HT-29 (cell line): ENCODE results near the gene CERKL. TPM values are rescaled to one million over a fixed set of nuclear protein-coding genes. Genes with fewer than 3 reads are reported as not detected.
A peak's percentile ranks its signal among the peaks of the same experiment; 100 is the strongest.

Source experiments
- DNase-seq: peaks from one replicate; pipeline ENCODE4 v3.0.0-alpha.2; 2015; ENCODE audit warnings: low spot score
- total RNA-seq: library from RNA; depleted of rRNA; stranded (reverse); fragments of >200 nt; shearing (Covaris generic); gene quantifications from 2 replicates; pipeline ENCODE4 v1.2.3, GENCODE V29; 2014

The CERKL gene
- total RNA-seq, 1 experiment from 2014 or later = 0.20 TPM

GRCh38 chr2:181628590-181629585 lies 28.0 kb downstream of the CERKL start:
- no peak for DNase-seq

GRCh38 chr2:181627545-181627944 lies 29.4 kb downstream of the CERKL start:
- no peak for DNase-seq

GRCh38 chr2:181626671-181627070 lies 30.2 kb downstream of the CERKL start:
- no peak for DNase-seq

- no peak for DNase-seq
Measured at GRCh38 chr2:181623159-181623558, 33.7 kb downstream of the CERKL start.

- no peak for DNase-seq
Measured at GRCh38 chr2:181621779-181622490, 35.0 kb downstream of the CERKL start.

GRCh38 chr2:181619516-181619915 lies 37.4 kb downstream of the CERKL start:
- DNase-seq = peak; percentile 42

GRCh38 chr2:181616715-181617114 lies 40.2 kb downstream of the CERKL start:
- DNase-seq = no peak

GRCh38 chr2:181614874-181615638 lies 41.8 kb downstream of the CERKL start:
- DNase-seq = no peak

GRCh38 chr2:181613241-181613640 lies 43.7 kb downstream of the CERKL start:
- peak; percentile 24 for DNase-seq

GRCh38 chr2:181607629-181608590 lies 49.0 kb downstream of the CERKL start:
- DNase-seq = no peak

- DNase-seq = no peak
Measured at GRCh38 chr2:181605889-181606837, 50.7 kb downstream of the CERKL start.

GRCh38 chr2:181602017-181602416 lies 54.9 kb downstream of the CERKL start:
- no peak for DNase-seq

- no peak for DNase-seq
Measured at GRCh38 chr2:181596556-181596955, 60.3 kb downstream of the CERKL start.

- DNase-seq = no peak
Measured at GRCh38 chr2:181594322-181594721, 62.6 kb downstream of the CERKL start.

GRCh38 chr2:181589779-181590178 lies 67.1 kb downstream of the CERKL start:
- no peak for DNase-seq

GRCh38 chr2:181588546-181588945 lies 68.4 kb downstream of the CERKL start:
- DNase-seq = no peak

- peak; percentile 75 for DNase-seq
Measured at GRCh38 chr2:181586569-181587081, 70.3 kb downstream of the CERKL start.

- DNase-seq = peak; percentile 16
Measured at GRCh38 chr2:181585732-181586131, 71.2 kb downstream of the CERKL start.

GRCh38 chr2:181581534-181581933 lies 75.4 kb downstream of the CERKL start:
- peak; percentile 45 for DNase-seq
